Neural progenitor cell (in vitro differentiated cells): Measurements from ENCODE around the gene PUS10.

Experiments used
- CTCF ChIP-seq: fragments of 200-600 bp; sonication (generic); IDR thresholded peaks from 2 replicates; pipeline ENCODE4 v1.5.1; 2017; ENCODE audit warnings: antibody characterized with exemption, mild to moderate bottlenecking
- EZH2 ChIP-seq: fragments of 200-600 bp; sonication (generic); IDR thresholded peaks from 2 replicates; pipeline ENCODE4 v1.6.1; 2017; ENCODE audit warnings: antibody characterized with exemption, mild to moderate bottlenecking, moderate library complexity
- EZH2phosphoT487 ChIP-seq: fragments of 200-600 bp; sonication (generic); IDR thresholded peaks from 2 replicates; pipeline ENCODE4 v1.6.1; 2017; ENCODE audit warnings: antibody characterized with exemption

- no peak for TF ChIP-seq EZH2
- no peak for TF ChIP-seq CTCF
- TF ChIP-seq EZH2phosphoT487: no peak
Measured at GRCh38 chr2:61045999-61046398, 27.9 kb upstream of the PUS10 start.
